Endodermal cell (in vitro differentiated cells): ENCODE data around the gene PPP2R3C. TPM values are rescaled to one million over a fixed set of nuclear protein-coding genes. Genes with fewer than 3 reads are reported as not detected.

ENCODE experiments used
- DNase-seq: peaks from one replicate; pipeline ENCODE4 v3.0.0-alpha.2; 2017
- H3K27ac ChIP-seq: 2 replicates; pipeline ENCODE4 v1.5.1; 2013; ENCODE audit warnings: mild to moderate bottlenecking, low read depth, low read length, moderate library complexity
- H3K27me3 ChIP-seq: 2 replicates; pipeline ENCODE4 v1.6.1; 2013; ENCODE audit warnings: mild to moderate bottlenecking, low read length, moderate library complexity; ENCODE audit not compliant: insufficient read depth, control insufficient read depth, poor library complexity, severe bottlenecking
- H3K36me3 ChIP-seq: 2 replicates; pipeline ENCODE4 v1.7.0; 2013; ENCODE audit warnings: mild to moderate bottlenecking, low read length, moderate library complexity; ENCODE audit not compliant: control insufficient read depth, insufficient read depth
- H3K4me1 ChIP-seq: one replicate; pipeline ENCODE4 v1.7.0; 2013; ENCODE audit warnings: low read length; ENCODE audit not compliant: control insufficient read depth, insufficient read depth
- H3K4me3 ChIP-seq: 2 replicates; pipeline ENCODE4 v1.5.1; 2013; ENCODE audit warnings: mild to moderate bottlenecking, low read length, moderate library complexity
- H3K9ac ChIP-seq: 2 replicates; pipeline ENCODE4 v1.6.1; 2013; ENCODE audit warnings: mild to moderate bottlenecking, low read length, moderate library complexity; ENCODE audit not compliant: poor library complexity, severe bottlenecking; ENCODE audit errors: extremely low read depth
- H3K9me3 ChIP-seq: 2 replicates; pipeline ENCODE4 v1.6.1; 2013; ENCODE audit warnings: mild to moderate bottlenecking, low read length, moderate library complexity; ENCODE audit not compliant: control insufficient read depth
- H3K27ac Mint-ChIP-seq: 2 replicates; pipeline ENCODE4 v1.8.0; 2020; ENCODE audit warnings: mixed read lengths
- H3K27me3 Mint-ChIP-seq: 2 replicates; pipeline ENCODE4 v1.8.0; 2021; ENCODE audit warnings: mild to moderate bottlenecking, mixed read lengths; ENCODE audit not compliant: insufficient read depth
- H3K36me3 Mint-ChIP-seq: 2 replicates; pipeline ENCODE4 v1.8.0; 2020; ENCODE audit warnings: low read depth, mixed read lengths
- H3K4me1 Mint-ChIP-seq: 2 replicates; pipeline ENCODE4 v1.8.0; 2020; ENCODE audit warnings: mixed read lengths
- H3K4me3 Mint-ChIP-seq: 2 replicates; pipeline ENCODE4 v1.8.0; 2020; ENCODE audit warnings: mild to moderate bottlenecking, moderate library complexity, mixed read lengths
- H3K9me3 Mint-ChIP-seq: 2 replicates; pipeline ENCODE4 v1.8.0; 2020; ENCODE audit warnings: mild to moderate bottlenecking, mixed read lengths
- CTCF ChIP-seq: fragments of 200-600 bp; sonication (generic); conservative IDR thresholded peaks from 2 replicates; pipeline ENCODE4 v1.5.0; 2021; ENCODE audit warnings: antibody characterized with exemption, mild to moderate bottlenecking
- WGBS, 2 experiments: methylation state at CpG; one replicate each; pipeline versions ENCODE4 v1.1.5 to v1.1.7; 2013; ENCODE audit warnings: missing lambda C conversion rate in 2 of 2, mixed read lengths in 1 of 2; ENCODE audit not compliant: insufficient coverage in 1 of 2, insufficient read length in 1 of 2; 5-methylcytosine and 5-hydroxymethylcytosine counted together
- total RNA-seq, 2 donors: library from RNA; stranded (reverse); fragmentation: NEBNext Ultra II Directional in 1 of 2; extraction: Animal tissue kit (Norgen Biotek cat#: 25700) in 1 of 2; gene quantifications; 2 replicates in 1 of 2; 3 replicates in 1 of 2; pipeline ENCODE4 v1.2.1, GENCODE V29; 2021

PPP2R3C gene
- total RNA-seq, 2 donors from 2014 or later: 18.6 to 36.8 TPM

GRCh38 chr14:35159742-35160409 lies 38.1 kb upstream of the PPP2R3C start:
- H3K4me1 Mint-ChIP-seq: peaks cover 24% of the 10 kb centered on the region
- no peaks in the 10 kb centered on the region for H3K27me3 Mint-ChIP-seq
- no peaks in the 10 kb centered on the region for H3K27me3 ChIP-seq

GRCh38 chr14:35158951-35159653 lies 37.3 kb upstream of the PPP2R3C start:
- no peaks in the 10 kb centered on the region for H3K27me3 ChIP-seq
- peaks cover 22% of the 10 kb centered on the region for H3K36me3 ChIP-seq
- no peak for TF ChIP-seq CTCF
- peaks cover 24% of the 10 kb centered on the region for H3K4me1 Mint-ChIP-seq
- no peak overlapping the region for H3K27ac ChIP-seq
- H3K9me3 ChIP-seq: no peaks in the 10 kb centered on the region
- H3K27ac Mint-ChIP-seq: peak overlapping the region; percentile 64
- no peaks in the 10 kb centered on the region for H3K27me3 Mint-ChIP-seq
- no peak overlapping the region for H3K9ac ChIP-seq
- peaks cover 26% of the 10 kb centered on the region for H3K36me3 Mint-ChIP-seq
- peaks cover 8% of the 10 kb centered on the region for H3K4me1 ChIP-seq
- H3K4me3 Mint-ChIP-seq: no peak overlapping the region
- no peaks in the 10 kb centered on the region for H3K9me3 Mint-ChIP-seq
- H3K4me3 ChIP-seq: peak overlapping the region; percentile 56
- DNase-seq: peak; percentile 49
- WGBS, 2 experiments: 79 to 82% methylated on average over 4 to 8 of the region's 8 CpGs

More at GRCh38 chr14:35159742-35160409, 38.1 kb upstream of the PPP2R3C start:
- Histone ChIP-seq H3K9ac (no peak overlapping the region), H3K4me1 (peaks cover 8% of the 10 kb centered on the region), H3K9me3 (no peaks in the 10 kb centered on the region), H3K36me3 (peaks cover 22% of the 10 kb centered on the region), H3K4me3 (no peak overlapping the region), H3K27ac (no peak overlapping the region)
- TF ChIP-seq CTCF: no peak
- H3K27ac Mint-ChIP-seq: no peak overlapping the region
- no peaks in the 10 kb centered on the region for H3K9me3 Mint-ChIP-seq
- WGBS, 2 experiments: 92 to 97% methylated on average over 5 to 6 of the region's 6 CpGs
- no peak for DNase-seq
- peaks cover 25% of the 10 kb centered on the region for H3K36me3 Mint-ChIP-seq
- H3K4me3 Mint-ChIP-seq: no peak overlapping the region

GRCh38 chr14:35158491-35158890 lies 36.7 kb upstream of the PPP2R3C start:
- Histone ChIP-seq H3K4me1 (peaks cover 8% of the 10 kb centered on the region), H3K27me3 (no peaks in the 10 kb centered on the region), H3K36me3 (peaks cover 22% of the 10 kb centered on the region), H3K4me3 (no peak overlapping the region), H3K9me3 (no peaks in the 10 kb centered on the region), H3K9ac (no peak overlapping the region), H3K27ac (no peak overlapping the region)
- TF ChIP-seq CTCF: no peak
- H3K4me1 Mint-ChIP-seq: peaks cover 24% of the 10 kb centered on the region
- H3K27me3 Mint-ChIP-seq: no peaks in the 10 kb centered on the region
- H3K9me3 Mint-ChIP-seq: no peaks in the 10 kb centered on the region
- H3K27ac Mint-ChIP-seq: no peak overlapping the region
- H3K36me3 Mint-ChIP-seq: peaks cover 28% of the 10 kb centered on the region
- H3K4me3 Mint-ChIP-seq: no peak overlapping the region
- DNase-seq: no peak
- WGBS, 2 experiments: 86 to 100% methylated on average over 2 of the region's 2 CpGs
